OCI-LY7 (cell line): ENCODE results near the gene TNRC6C. TPM values are rescaled to one million over a fixed set of nuclear protein-coding genes. Genes with fewer than 3 reads are reported as not detected.

Experiments used
- BruUV-seq: library from RNA; stranded (reverse); fragments of 400-500 nt; replicated peaks from 2 replicates; lab custom pipeline; 2021; lab: Mats Ljungman, UMichigan
- CTCF ChIA-PET: fragments of 300-600 bp; sonication (Branson Sonifier 250); formaldehyde crosslinking; loops from one replicate; lab custom pipeline; 2022; ENCODE audit warnings: antibody characterized with exemption; ENCODE audit not compliant: unreplicated experiment; lab: Charles Lee
- POLR2A ChIA-PET: fragments of 300-600 bp; sonication (Branson Sonifier 250); formaldehyde crosslinking; loops from one replicate; lab custom pipeline; 2022; ENCODE audit warnings: antibody characterized with exemption; lab: Charles Lee
- DNase-seq: peaks from one replicate; pipeline ENCODE4 v3.0.0-alpha.2; 2015; ENCODE audit warnings: low spot score
- H2AFZ ChIP-seq: fragments of 200-600 bp; sonication (generic), shearing (Covaris generic); 2 replicates; pipeline ENCODE4 v1.6.1; 2014; ENCODE audit warnings: mild to moderate bottlenecking, antibody characterized with exemption, low read length, moderate library complexity
- H3K27ac ChIP-seq: fragments of 200-600 bp; sonication (generic); 2 replicates; pipeline ENCODE4 v1.5.1; 2014; ENCODE audit warnings: mixed run types, low read depth, mild to moderate bottlenecking, moderate library complexity, low read length, inconsistent platforms; ENCODE audit not compliant: poor library complexity, severe bottlenecking
- H3K36me3 ChIP-seq: fragments of 200-600 bp; sonication (generic); 2 replicates; pipeline ENCODE4 v1.6.1; 2014; ENCODE audit warnings: mild to moderate bottlenecking, antibody characterized with exemption, low read length, moderate library complexity, mixed read lengths; ENCODE audit not compliant: insufficient read depth
- H3K4me1 ChIP-seq: fragments of 200-600 bp; sonication (generic); 2 replicates; pipeline ENCODE4 v1.5.1; 2014; ENCODE audit warnings: mild to moderate bottlenecking, low read length; ENCODE audit not compliant: insufficient read depth, poor library complexity, severe bottlenecking
- H3K4me2 ChIP-seq: fragments of 200-600 bp; sonication (generic); 2 replicates; pipeline ENCODE4 v1.6.1; 2014; ENCODE audit warnings: mild to moderate bottlenecking, low read length
- H3K4me3 ChIP-seq: fragments of 200-600 bp; sonication (generic); 2 replicates; pipeline ENCODE4 v1.5.1; 2014; ENCODE audit warnings: mild to moderate bottlenecking, low read depth, low read length; ENCODE audit not compliant: poor library complexity, severe bottlenecking
- H3K79me2 ChIP-seq: fragments of 200-600 bp; sonication (generic); 2 replicates; pipeline ENCODE4 v1.6.1; 2016; ENCODE audit warnings: low read depth, mild to moderate bottlenecking, low read length, moderate library complexity, mixed read lengths; ENCODE audit not compliant: insufficient read depth
- H3K9me2 ChIP-seq: fragments of 200-600 bp; sonication (generic); 2 replicates; pipeline ENCODE4 v1.6.1; 2016; ENCODE audit warnings: mild to moderate bottlenecking, low read length, mixed read lengths; ENCODE audit not compliant: insufficient read depth
- H3K9me3 ChIP-seq: fragments of 200-600 bp; sonication (generic); 2 replicates; pipeline ENCODE4 v1.6.1; 2014; ENCODE audit warnings: mild to moderate bottlenecking, mixed run types, low read length, mixed read lengths
- H4K20me1 ChIP-seq: fragments of 200-600 bp; sonication (generic); 2 replicates; pipeline ENCODE4 v1.6.1; 2014; ENCODE audit warnings: mild to moderate bottlenecking, antibody characterized with exemption, low read length, moderate library complexity, mixed read lengths; ENCODE audit not compliant: insufficient read depth
- CTCF ChIP-seq: fragments of 200-600 bp; sonication (generic); conservative IDR thresholded peaks from 2 replicates; pipeline ENCODE4 v1.5.1; 2014; ENCODE audit warnings: mild to moderate bottlenecking, antibody characterized with exemption, low read length, moderate library complexity, mixed read lengths
- EZH2phosphoT487 ChIP-seq: fragments of 200-600 bp; sonication (generic); IDR thresholded peaks from 2 replicates; pipeline ENCODE4 v1.6.1; 2018; ENCODE audit warnings: low read depth, borderline replicate concordance, mild to moderate bottlenecking, mixed run types, antibody characterized with exemption, low read length, moderate library complexity, mixed read lengths
- intact Hi-C: fragments of 100-400 bp; cut with micrococcal nuclease; formaldehyde crosslinking; loops from one replicate; pipeline ENCODE4 v1.10.0; 2022; ENCODE audit not compliant: unreplicated experiment
- total RNA-seq, 2 experiments: library from RNA; depleted of rRNA in 1 of 2; stranded (reverse); fragments of >200 nt in 1 of 2; shearing (Covaris generic) in 1 of 2; gene quantifications; 2 replicates each; pipeline ENCODE4 v1.2.3, GENCODE V29; 2014 to 2022

The TNRC6C gene
- total RNA-seq, 2 experiments from 2014 or later = 8.5 to 25.2 TPM

- no peaks in the 10 kb centered on the region for H3K9me2 ChIP-seq
- H3K79me2 ChIP-seq = peaks cover 7% of the 10 kb centered on the region; the same call in 1 of the 2 replicates
- peaks cover 40% of the 10 kb centered on the region for H3K36me3 ChIP-seq
- no TSS peak for BruUV-seq
- ChIA-PET CTCF (interaction anchor here (0.6 to 1.2 kb wide), 4 partner anchors 11 to 61 kb away, joined by 3 to 6 read pairs (median 4); no protein-coding TSS in a partner anchor), POLR2A (interaction anchor here (0.8 to 1.6 kb wide), 5 partner anchors 27 to 167 kb away, joined by 3 to 5 read pairs (median 4); partner anchors contain the start of gene TNRC6C)
- no peak for TF ChIP-seq CTCF
- TF ChIP-seq EZH2phosphoT487 = no peak
- peak overlapping the region; percentile 96 for H3K4me2 ChIP-seq
- peaks cover 77% of the 10 kb centered on the region for H3K4me1 ChIP-seq
- intact Hi-C loops = loop anchor here (2.0 to 5.0 kb wide), 2 partner anchors 61 to 678 kb away; partner anchors contain the start of genes AFMID and TK1
- H3K9me3 ChIP-seq = no peaks in the 10 kb centered on the region
- H3K27ac ChIP-seq = peak overlapping the region; percentile 91
- no peaks in the 10 kb centered on the region for H4K20me1 ChIP-seq
- H3K4me3 ChIP-seq = peak overlapping the region; percentile 81
- DNase-seq = peak; percentile 70
- H2AFZ ChIP-seq = peak overlapping the region; percentile 17; the same call in 1 of the 2 replicates
Measured at GRCh38 chr17:78125138-78125913, 166.8 kb downstream of the TNRC6C start.

- no peaks in the 10 kb centered on the region for H3K9me2 ChIP-seq
- no peaks in the 10 kb centered on the region for H4K20me1 ChIP-seq
- peaks cover 31% of the 10 kb centered on the region for H3K36me3 ChIP-seq
- peaks cover 79% of the 10 kb centered on the region for H3K4me1 ChIP-seq
- no TSS peak for BruUV-seq
- peak overlapping the region; percentile 91 for H3K27ac ChIP-seq
- peaks cover 13% of the 10 kb centered on the region; the same call in 1 of the 2 replicates for H3K79me2 ChIP-seq
- ChIA-PET POLR2A (interaction anchor here (0.5 to 1.6 kb wide), 3 partner anchors 27 to 168 kb away, joined by 4 to 5 read pairs (median 5); partner anchors contain the start of gene TNRC6C), CTCF (interaction anchor here (0.6 to 1.7 kb wide), 3 partner anchors 10 to 67 kb away, joined by 3 to 5 read pairs (median 4); no protein-coding TSS in a partner anchor)
- TF ChIP-seq CTCF = no peak
- no peak for TF ChIP-seq EZH2phosphoT487
- peak overlapping the region; percentile 96 for H3K4me2 ChIP-seq
- intact Hi-C loops = loop anchor here (2.0 to 5.0 kb wide), 2 partner anchors 61 to 679 kb away; partner anchors contain the start of genes AFMID and TK1
- peak overlapping the region; percentile 81 for H3K4me3 ChIP-seq
- H3K9me3 ChIP-seq = no peaks in the 10 kb centered on the region
- no peak overlapping the region for H2AFZ ChIP-seq
- peak; percentile 35 for DNase-seq
Measured at GRCh38 chr17:78125976-78126894, 167.7 kb downstream of the TNRC6C start.
